H9 (cell line): Measurements from ENCODE around the gene PROM1. TPM values are rescaled to one million over a fixed set of nuclear protein-coding genes. Genes with fewer than 3 reads are reported as not detected.

Source experiments
- DNase-seq: peaks from one replicate; pipeline ENCODE4 v3.0.0-alpha.2; 2017
- H2AFZ ChIP-seq: one replicate; pipeline ENCODE4 v1.6.1; 2013; ENCODE audit warnings: mild to moderate bottlenecking, low read length, control low read depth, moderate library complexity
- H2AK5ac ChIP-seq: 2 replicates; pipeline ENCODE4 v1.6.1; 2013; ENCODE audit warnings: low read length, control low read depth, mixed read lengths; ENCODE audit not compliant: insufficient read length
- H2BK120ac ChIP-seq: one replicate; pipeline ENCODE4 v1.6.1; 2013; ENCODE audit warnings: low read depth, mild to moderate bottlenecking, low read length, control low read depth, inconsistent platforms; ENCODE audit not compliant: poor library complexity, severe bottlenecking
- H2BK12ac ChIP-seq: 2 replicates; pipeline ENCODE4 v1.6.1; 2013; ENCODE audit warnings: low read length, control low read depth, mixed read lengths, low read depth; ENCODE audit not compliant: insufficient read length
- H2BK15ac ChIP-seq: 2 replicates; pipeline ENCODE4 v1.6.1; 2013; ENCODE audit warnings: low read depth, low read length, control low read depth
- H2BK20ac ChIP-seq: one replicate; pipeline ENCODE4 v1.6.1; 2013; ENCODE audit warnings: low read depth, mild to moderate bottlenecking, low read length, control low read depth, inconsistent platforms; ENCODE audit not compliant: poor library complexity, severe bottlenecking
- H2BK5ac ChIP-seq: 2 replicates; pipeline ENCODE4 v1.6.1; 2013; ENCODE audit warnings: low read length, control low read depth, mixed read lengths; ENCODE audit not compliant: insufficient read length
- H3K14ac ChIP-seq: 2 replicates; pipeline ENCODE4 v1.6.1; 2013; ENCODE audit warnings: low read length, control low read depth; ENCODE audit not compliant: insufficient read depth
- H3K18ac ChIP-seq: 2 replicates; pipeline ENCODE4 v1.6.1; 2013; ENCODE audit warnings: low read depth, mild to moderate bottlenecking, mixed read lengths, low read length, control low read depth; ENCODE audit not compliant: insufficient read length
- H3K23ac ChIP-seq: 2 replicates; pipeline ENCODE4 v1.6.1; 2013; ENCODE audit warnings: low read length, control low read depth, mixed read lengths, low read depth; ENCODE audit not compliant: insufficient read length
- H3K23me2 ChIP-seq: 2 replicates; pipeline ENCODE4 v1.6.1; 2013; ENCODE audit warnings: low read depth, mild to moderate bottlenecking, mixed read lengths, low read length, control low read depth; ENCODE audit not compliant: insufficient read length, poor library complexity, severe bottlenecking
- H3K27ac ChIP-seq: 2 replicates; pipeline ENCODE4 v1.5.1; 2013; ENCODE audit warnings: low read length, control low read depth, mixed read lengths, low read depth; ENCODE audit not compliant: insufficient read length
- H3K27me3 ChIP-seq: 2 replicates; pipeline ENCODE4 v1.6.1; 2013; ENCODE audit warnings: low read length, control low read depth, inconsistent platforms; ENCODE audit not compliant: insufficient read depth
- H3K4ac ChIP-seq: 2 replicates; pipeline ENCODE4 v1.6.1; 2013; ENCODE audit warnings: low read depth, mild to moderate bottlenecking, control low read depth, inconsistent platforms, low read length, moderate library complexity
- H3K4me1 ChIP-seq: 2 replicates; pipeline ENCODE4 v1.6.1; 2013; ENCODE audit warnings: low read length, control low read depth, inconsistent platforms; ENCODE audit not compliant: insufficient read depth
- H3K4me2 ChIP-seq: 2 replicates; pipeline ENCODE4 v1.6.1; 2013; ENCODE audit warnings: low read length, control low read depth, mixed read lengths; ENCODE audit not compliant: insufficient read length, insufficient read depth
- H3K56ac ChIP-seq: 2 replicates; pipeline ENCODE4 v1.6.1; 2013; ENCODE audit warnings: low read depth, mild to moderate bottlenecking, mixed read lengths, low read length, control low read depth; ENCODE audit not compliant: insufficient read length
- H3K79me1 ChIP-seq: 2 replicates; pipeline ENCODE4 v1.6.1; 2013; ENCODE audit warnings: low read depth, mild to moderate bottlenecking, moderate library complexity, low read length, control low read depth, inconsistent platforms; ENCODE audit not compliant: insufficient read depth, poor library complexity, severe bottlenecking
- H3K79me2 ChIP-seq: 2 replicates; pipeline ENCODE4 v1.6.1; 2013; ENCODE audit warnings: low read length, control low read depth, inconsistent platforms; ENCODE audit not compliant: insufficient read depth
- H3K9ac ChIP-seq: 2 replicates; pipeline ENCODE4 v1.6.1; 2013; ENCODE audit warnings: low read length, control low read depth, mixed read lengths; ENCODE audit not compliant: insufficient read length; ENCODE audit errors: extremely low read depth
- H3K9me3 ChIP-seq: one replicate; pipeline ENCODE4 v1.6.1; 2013; ENCODE audit warnings: low read depth, low read length, inconsistent platforms; ENCODE audit not compliant: control insufficient read depth
- H3T11ph ChIP-seq: one replicate; pipeline ENCODE4 v1.6.1; 2013; ENCODE audit warnings: mild to moderate bottlenecking, low read length, control low read depth, inconsistent platforms
- H4K20me1 ChIP-seq: one replicate; pipeline ENCODE4 v1.6.1; 2013; ENCODE audit not compliant: control insufficient read depth, insufficient read length, insufficient read depth
- H4K5ac ChIP-seq: 2 replicates; pipeline ENCODE4 v1.6.1; 2013; ENCODE audit warnings: low read depth, mild to moderate bottlenecking, mixed read lengths, low read length, control low read depth; ENCODE audit not compliant: insufficient read length
- H4K8ac ChIP-seq: replicated peaks from 2 replicates; pipeline ENCODE4 v1.6.1; 2013; ENCODE audit warnings: low read length, control low read depth, mixed read lengths, low read depth; ENCODE audit not compliant: insufficient read length
- H4K91ac ChIP-seq: 2 replicates; pipeline ENCODE4 v1.6.1; 2013; ENCODE audit warnings: low read depth, mild to moderate bottlenecking, moderate library complexity, mixed read lengths, low read length, control low read depth; ENCODE audit not compliant: insufficient read length
- H3K27ac Mint-ChIP-seq, 3 experiments: 2 replicates in 2 of 3; 3 replicates in 1 of 3; pipeline ENCODE4 v1.8.0; 2020 to 2021; ENCODE audit warnings: mixed read lengths in 3 of 3, mild to moderate bottlenecking in 1 of 3, moderate library complexity in 1 of 3
- H3K27me3 Mint-ChIP-seq: 2 replicates; pipeline ENCODE4 v1.8.0; 2021; ENCODE audit warnings: low read depth, mild to moderate bottlenecking, moderate library complexity, mixed read lengths
- H3K36me3 Mint-ChIP-seq, 3 experiments: 2 replicates in 2 of 3; 3 replicates in 1 of 3; pipeline ENCODE4 v1.8.0; 2020 to 2021; ENCODE audit warnings: low read depth in 3 of 3, mixed read lengths in 3 of 3; ENCODE audit not compliant: insufficient read depth in 1 of 3
- H3K4me1 Mint-ChIP-seq, 2 experiments: 2 replicates each; pipeline ENCODE4 v1.8.0; 2020; ENCODE audit warnings: mixed read lengths in 2 of 2
- H3K4me3 Mint-ChIP-seq, 2 experiments: 2 replicates in 1 of 2; 3 replicates in 1 of 2; pipeline ENCODE4 v1.8.0; 2020 to 2021; ENCODE audit warnings: mild to moderate bottlenecking in 2 of 2, mixed read lengths in 2 of 2, moderate library complexity in 1 of 2
- H3K9me3 Mint-ChIP-seq, 2 experiments: 2 replicates in 1 of 2; 3 replicates in 1 of 2; pipeline ENCODE4 v1.8.0; 2020; ENCODE audit warnings: mild to moderate bottlenecking in 2 of 2, mixed read lengths in 2 of 2, moderate library complexity in 1 of 2
- WGBS: extraction: QIAGEN DNeasy Blood & Tissue Kit; methylation state at CpG from one replicate; pipeline ENCODE4 v1.1.7; 2013; ENCODE audit warnings: missing lambda C conversion rate, low lambda C conversion rate, mixed read lengths; ENCODE audit not compliant: insufficient read length; ENCODE audit errors: extremely low coverage; 5-methylcytosine and 5-hydroxymethylcytosine counted together
- total RNA-seq: library from RNA; stranded (reverse); gene quantifications from 2 replicates; pipeline ENCODE4 v1.2.1, GENCODE V29; 2021
- TF ChIP-seq, protein P1 (sequence below): fragments of 200-600 bp; sonication (generic); conservative IDR thresholded peaks from 3 replicates; pipeline ENCODE4 v1.8.0; 2021; ENCODE audit warnings: antibody characterized with exemption, mild to moderate bottlenecking

The PROM1 gene
- total RNA-seq, 1 experiment from 2014 or later = 98.3 TPM

GRCh38 chr4:15990570-15991285 is 93.1 kb downstream of the PROM1 start:
- H2BK15ac ChIP-seq = no peak overlapping the region

More at GRCh38 chr4:15990570-15991285, 93.1 kb downstream of the PROM1 start:
- Histone ChIP-seq H3K27ac (no peak overlapping the region), H2AFZ (no peak overlapping the region), H3K79me2 (no peaks in the 10 kb centered on the region), H3K23ac (no peak overlapping the region), H3K23me2 (no peaks in the 10 kb centered on the region), H2BK120ac (no peak overlapping the region), H2BK20ac (no peak overlapping the region), H2AK5ac (no peak overlapping the region), H3K27me3 (no peaks in the 10 kb centered on the region), H4K20me1 (no peaks in the 10 kb centered on the region), H3K4me1 (no peaks in the 10 kb centered on the region), H3K18ac (no peak overlapping the region), H3T11ph (no peak overlapping the region), H3K9ac (no peak overlapping the region), H3K4ac (no peak overlapping the region), H2BK5ac (no peak overlapping the region), H4K5ac (no peak overlapping the region), H4K91ac (no peak overlapping the region), H3K14ac (no peak overlapping the region), H2BK12ac (no peak overlapping the region), H3K9me3 (no peaks in the 10 kb centered on the region), H3K56ac (no peak overlapping the region), H4K8ac (no peak overlapping the region), H3K4me2 (no peak overlapping the region), H3K79me1 (no peaks in the 10 kb centered on the region)
- Mint-ChIP-seq H3K9me3 (no peaks in the 10 kb centered on the region), H3K4me3 (no peak overlapping the region), H3K4me1 (no peaks in the 10 kb centered on the region), H3K27me3 (no peaks in the 10 kb centered on the region), H3K36me3 (peaks cover 47 to 80% (median 75%) of the 10 kb centered on the region in 3 experiments), H3K27ac (no peak overlapping the region; a peak in 1 of 7 replicates)
- DNase-seq = no peak
- no CpG with 5 or more reads among the region's 12 CpGs for WGBS
- TF ChIP-seq, protein P1, sequence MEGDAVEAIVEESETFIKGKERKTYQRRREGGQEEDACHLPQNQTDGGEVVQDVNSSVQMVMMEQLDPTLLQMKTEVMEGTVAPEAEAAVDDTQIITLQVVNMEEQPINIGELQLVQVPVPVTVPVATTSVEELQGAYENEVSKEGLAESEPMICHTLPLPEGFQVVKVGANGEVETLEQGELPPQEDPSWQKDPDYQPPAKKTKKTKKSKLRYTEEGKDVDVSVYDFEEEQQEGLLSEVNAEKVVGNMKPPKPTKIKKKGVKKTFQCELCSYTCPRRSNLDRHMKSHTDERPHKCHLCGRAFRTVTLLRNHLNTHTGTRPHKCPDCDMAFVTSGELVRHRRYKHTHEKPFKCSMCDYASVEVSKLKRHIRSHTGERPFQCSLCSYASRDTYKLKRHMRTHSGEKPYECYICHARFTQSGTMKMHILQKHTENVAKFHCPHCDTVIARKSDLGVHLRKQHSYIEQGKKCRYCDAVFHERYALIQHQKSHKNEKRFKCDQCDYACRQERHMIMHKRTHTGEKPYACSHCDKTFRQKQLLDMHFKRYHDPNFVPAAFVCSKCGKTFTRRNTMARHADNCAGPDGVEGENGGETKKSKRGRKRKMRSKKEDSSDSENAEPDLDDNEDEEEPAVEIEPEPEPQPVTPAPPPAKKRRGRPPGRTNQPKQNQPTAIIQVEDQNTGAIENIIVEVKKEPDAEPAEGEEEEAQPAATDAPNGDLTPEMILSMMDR = no peak
